ENCODE results near the gene ACVR1B. TPM values are rescaled to one million over a fixed set of nuclear protein-coding genes. Genes with fewer than 3 reads are reported as not detected.

ACVR1B gene
- total and polyA plus RNA-seq, 9 of the 15 experiments (the other 6 are each of a cell fraction or from before 2014, with no cell fraction given) = 0.97 to 15.1 (median 6.8) TPM

DNA sequence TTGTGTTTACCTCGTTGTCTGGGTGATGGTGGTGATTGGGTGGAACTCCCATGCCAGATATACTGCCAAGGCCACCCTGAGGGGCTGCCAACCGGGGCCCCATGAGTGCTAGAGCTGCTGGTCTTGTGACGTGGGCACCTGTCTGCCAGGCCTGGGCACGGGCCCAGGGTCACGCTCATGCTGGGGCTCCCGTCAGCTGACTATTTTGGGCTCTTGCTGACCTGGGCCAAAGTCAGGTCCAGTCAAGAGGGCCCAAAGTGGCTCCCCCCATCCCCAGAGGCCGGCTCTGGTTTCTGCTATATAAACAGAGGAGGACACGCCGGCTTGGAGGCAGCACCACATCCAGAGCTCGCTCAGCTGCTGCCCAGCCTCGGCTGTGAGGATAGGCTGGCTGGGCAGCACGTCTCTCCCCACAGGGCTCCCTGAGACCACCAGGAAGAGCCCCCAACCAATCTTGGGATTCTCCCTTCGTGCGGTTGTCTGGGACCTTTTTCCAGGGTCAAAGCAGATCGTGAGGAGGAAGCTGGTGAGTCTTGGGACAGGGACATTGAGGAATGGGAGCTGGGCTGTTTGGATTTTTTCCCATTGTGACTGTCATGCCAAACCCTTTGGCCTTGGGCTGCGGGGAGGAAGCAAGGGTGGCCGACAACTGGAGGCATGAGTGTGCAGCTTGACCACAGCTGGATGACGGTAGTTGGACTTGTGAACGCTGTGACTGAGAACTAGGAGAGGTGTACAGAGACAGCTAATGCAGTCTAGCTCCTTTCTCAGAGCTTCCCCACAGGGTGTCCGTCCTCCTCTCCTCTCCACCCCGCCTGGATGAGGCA, 92.1 kb downstream of the ACVR1B start:
- 19% methylated on average over 21 of the region's 21 CpGs for WGBS (ENCODE audit: insufficient coverage, low coverage, missing lambda C conversion rate)
- Histone ChIP-seq H3K4me1 (replicated peaks in 1 of 2; ENCODE audit: control insufficient read depth in 2 of 2, insufficient read depth in 2 of 2, low read length in 2 of 2) (peaks cover 3 to 27% of the 10 kb centered on the region in 2 experiments; a peak in 3 of 5 replicates), H4K20me1 (replicated peaks; ENCODE audit: control insufficient read depth, insufficient read depth, low read length) (no peaks in the 10 kb centered on the region), H3K27me3 (ENCODE audit: control insufficient read depth in 2 of 2, insufficient read depth in 2 of 2, low read length in 2 of 2) (peaks cover 0 to 6% of the 10 kb centered on the region in 2 experiments; a peak in 1 of 5 replicates), H2AFZ (ENCODE audit: low read depth, low read length) (no peak overlapping the region), H3K4me2 (ENCODE audit: insufficient read depth, low read length) (no peak overlapping the region), H3K27ac (ENCODE audit: extremely low read depth, low read depth, low read length) (no peak overlapping the region), H3K9ac (ENCODE audit: insufficient read depth in 1 of 2, low read depth in 2 of 2, low read length in 2 of 2) (peak overlapping the region in 1 of 2 experiments; percentile 75; a peak in 2 of 4 replicates), H3K4me3 (no peak overlapping the region), H3K79me2 (ENCODE audit: control insufficient read depth, insufficient read depth, low read length) (no peaks in the 10 kb centered on the region), H3K9me1 (ENCODE audit: control insufficient read depth, insufficient read depth, low read length) (no peaks in the 10 kb centered on the region), H3K9me3 (replicated peaks; ENCODE audit: control insufficient read depth, insufficient read depth, low read depth, low read length) (no peaks in the 10 kb centered on the region), H3K36me3 (ENCODE audit: control insufficient read depth, insufficient read depth, low read length) (no peaks in the 10 kb centered on the region)
- ChIA-PET POLR2A (interaction anchor here (0.9 to 1.6 kb wide), 3 partner anchors 14 to 31 kb away, joined by 3 to 4 read pairs (median 4); partner anchors contain the start of gene ATG101), CTCF (ENCODE audit: low intra/inter-chr PET ratio) (no interaction called here)
- DNase-seq (ENCODE audit: extremely low read depth in 1 of 4, low spot score in 3 of 4) (no peak), FAIRE-seq (no peak), ATAC-seq (peak; percentile 42)
- in situ Hi-C loops (cut with MboI) = no loop called here
- no peak for TF ChIP-seq GATAD2B (IDR thresholded peaks at IDR 0.05; ENCODE audit: borderline replicate concordance)
- no peak for TF ChIP-seq RBM17 (IDR thresholded peaks at IDR 0.05; ENCODE audit: borderline replicate concordance, low read depth, low read length)
- TF ChIP-seq HIVEP1 (CRISPR knock-in tag; IDR thresholded peaks at IDR 0.05) = no peak
- TF ChIP-seq ZKSCAN8 (CRISPR knock-in tag; IDR thresholded peaks at IDR 0.05) = no peak
- TF ChIP-seq NFYB (IDR thresholded peaks at IDR 0.05; ENCODE audit: extremely low read depth, insufficient read length) = no peak
- no peak for TF ChIP-seq CREB1 (IDR thresholded peaks at IDR 0.05)
- no peak for TF ChIP-seq CREB1 (CRISPR knock-in tag; IDR thresholded peaks at IDR 0.05)
- no peak for TF ChIP-seq HDAC6 (IDR thresholded peaks at IDR 0.05; ENCODE audit: low read depth, low read length)
- TF ChIP-seq, protein P1, sequence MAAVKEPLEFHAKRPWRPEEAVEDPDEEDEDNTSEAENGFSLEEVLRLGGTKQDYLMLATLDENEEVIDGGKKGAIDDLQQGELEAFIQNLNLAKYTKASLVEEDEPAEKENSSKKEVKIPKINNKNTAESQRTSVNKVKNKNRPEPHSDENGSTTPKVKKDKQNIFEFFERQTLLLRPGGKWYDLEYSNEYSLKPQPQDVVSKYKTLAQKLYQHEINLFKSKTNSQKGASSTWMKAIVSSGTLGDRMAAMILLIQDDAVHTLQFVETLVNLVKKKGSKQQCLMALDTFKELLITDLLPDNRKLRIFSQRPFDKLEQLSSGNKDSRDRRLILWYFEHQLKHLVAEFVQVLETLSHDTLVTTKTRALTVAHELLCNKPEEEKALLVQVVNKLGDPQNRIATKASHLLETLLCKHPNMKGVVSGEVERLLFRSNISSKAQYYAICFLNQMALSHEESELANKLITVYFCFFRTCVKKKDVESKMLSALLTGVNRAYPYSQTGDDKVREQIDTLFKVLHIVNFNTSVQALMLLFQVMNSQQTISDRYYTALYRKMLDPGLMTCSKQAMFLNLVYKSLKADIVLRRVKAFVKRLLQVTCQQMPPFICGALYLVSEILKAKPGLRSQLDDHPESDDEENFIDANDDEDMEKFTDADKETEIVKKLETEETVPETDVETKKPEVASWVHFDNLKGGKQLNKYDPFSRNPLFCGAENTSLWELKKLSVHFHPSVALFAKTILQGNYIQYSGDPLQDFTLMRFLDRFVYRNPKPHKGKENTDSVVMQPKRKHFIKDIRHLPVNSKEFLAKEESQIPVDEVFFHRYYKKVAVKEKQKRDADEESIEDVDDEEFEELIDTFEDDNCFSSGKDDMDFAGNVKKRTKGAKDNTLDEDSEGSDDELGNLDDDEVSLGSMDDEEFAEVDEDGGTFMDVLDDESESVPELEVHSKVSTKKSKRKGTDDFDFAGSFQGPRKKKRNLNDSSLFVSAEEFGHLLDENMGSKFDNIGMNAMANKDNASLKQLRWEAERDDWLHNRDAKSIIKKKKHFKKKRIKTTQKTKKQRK (IDR thresholded peaks at IDR 0.05; ENCODE audit: borderline replicate concordance, low read depth, low read length) = no peak
- no peak for TF ChIP-seq CBX3 (IDR thresholded peaks at IDR 0.05; ENCODE audit: borderline replicate concordance in 1 of 2, low read length in 2 of 2)
- TF ChIP-seq, protein P2, sequence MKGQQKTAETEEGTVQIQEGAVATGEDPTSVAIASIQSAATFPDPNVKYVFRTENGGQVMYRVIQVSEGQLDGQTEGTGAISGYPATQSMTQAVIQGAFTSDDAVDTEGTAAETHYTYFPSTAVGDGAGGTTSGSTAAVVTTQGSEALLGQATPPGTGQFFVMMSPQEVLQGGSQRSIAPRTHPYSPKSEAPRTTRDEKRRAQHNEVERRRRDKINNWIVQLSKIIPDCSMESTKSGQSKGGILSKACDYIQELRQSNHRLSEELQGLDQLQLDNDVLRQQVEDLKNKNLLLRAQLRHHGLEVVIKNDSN (CRISPR knock-in tag; IDR thresholded peaks at IDR 0.05) = no peak
- no peak for TF ChIP-seq SAFB2 (IDR thresholded peaks at IDR 0.05; ENCODE audit: borderline replicate concordance, low read depth, low read length, severe bottlenecking)
- no peak for TF ChIP-seq ZNF699 (CRISPR knock-in tag; IDR thresholded peaks at IDR 0.05; ENCODE audit: insufficient replicate concordance)
- TF ChIP-seq FOXM1 (IDR thresholded peaks at IDR 0.05; ENCODE audit: low read depth) = no peak
- TF ChIP-seq FOXM1 (CRISPR knock-in tag; IDR thresholded peaks at IDR 0.05; ENCODE audit: low read depth) = no peak
- BruUV-seq (replicated peaks) = no TSS peak
- intact Hi-C loops (cut with micrococcal nuclease) = no loop called here
